ENCODE measurements around the gene COL7A1.

- TF ChIP-seq, protein P1, sequence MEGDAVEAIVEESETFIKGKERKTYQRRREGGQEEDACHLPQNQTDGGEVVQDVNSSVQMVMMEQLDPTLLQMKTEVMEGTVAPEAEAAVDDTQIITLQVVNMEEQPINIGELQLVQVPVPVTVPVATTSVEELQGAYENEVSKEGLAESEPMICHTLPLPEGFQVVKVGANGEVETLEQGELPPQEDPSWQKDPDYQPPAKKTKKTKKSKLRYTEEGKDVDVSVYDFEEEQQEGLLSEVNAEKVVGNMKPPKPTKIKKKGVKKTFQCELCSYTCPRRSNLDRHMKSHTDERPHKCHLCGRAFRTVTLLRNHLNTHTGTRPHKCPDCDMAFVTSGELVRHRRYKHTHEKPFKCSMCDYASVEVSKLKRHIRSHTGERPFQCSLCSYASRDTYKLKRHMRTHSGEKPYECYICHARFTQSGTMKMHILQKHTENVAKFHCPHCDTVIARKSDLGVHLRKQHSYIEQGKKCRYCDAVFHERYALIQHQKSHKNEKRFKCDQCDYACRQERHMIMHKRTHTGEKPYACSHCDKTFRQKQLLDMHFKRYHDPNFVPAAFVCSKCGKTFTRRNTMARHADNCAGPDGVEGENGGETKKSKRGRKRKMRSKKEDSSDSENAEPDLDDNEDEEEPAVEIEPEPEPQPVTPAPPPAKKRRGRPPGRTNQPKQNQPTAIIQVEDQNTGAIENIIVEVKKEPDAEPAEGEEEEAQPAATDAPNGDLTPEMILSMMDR (IDR thresholded peaks at IDR 0.05; ENCODE audit: borderline replicate concordance, extremely low read depth, low read length, poor library complexity, severe bottlenecking): no peak
- TF ChIP-seq EZH2 (IDR thresholded peaks at IDR 0.05; ENCODE audit: borderline replicate concordance, low read depth, low read length, severe bottlenecking): no peak
Measured at GRCh38 chr3:48621461-48621869, 26.3 kb upstream of the COL7A1 start, which contains the start of gene TMEM89.
